ENCODE results near the gene TNNI2. TPM values are rescaled to one million over a fixed set of nuclear protein-coding genes. Genes with fewer than 3 reads are reported as not detected.

Gene TNNI2
- total RNA-seq, 2 experiments from 2014 or later = 2.5 to 14.3 TPM

- H3K9me3 ChIP-seq (ENCODE audit: low read length) = no peaks in the 10 kb centered on the region
- H4K20me1 ChIP-seq (ENCODE audit: insufficient read depth, low read length) = no peaks in the 10 kb centered on the region
- no peak for DNase-seq (ENCODE audit: low spot score)
- H2AFZ ChIP-seq (ENCODE audit: low read length) = no peak overlapping the region
- H3K36me3 ChIP-seq (ENCODE audit: insufficient read depth, low read length) = no peaks in the 10 kb centered on the region
- H3K27ac ChIP-seq (ENCODE audit: low read depth, low read length, poor library complexity, severe bottlenecking) = no peak overlapping the region
- no peak overlapping the region for H3K4me2 ChIP-seq (ENCODE audit: low read length)
- BruUV-seq (replicated peaks) = no TSS peak
- ChIA-PET POLR2A (no interaction called here), CTCF (ENCODE audit: unreplicated experiment) (interaction anchor here (0.6 kb wide), 2 partner anchors 9 to 220 kb away, joined by 4 to 6 read pairs; no protein-coding TSS in a partner anchor)
- H3K4me3 ChIP-seq (ENCODE audit: low read depth, low read length, poor library complexity, severe bottlenecking) = no peak overlapping the region
- H3K9me2 ChIP-seq (ENCODE audit: insufficient read depth, low read length) = no peaks in the 10 kb centered on the region
- H3K4me1 ChIP-seq (ENCODE audit: insufficient read depth, low read length, poor library complexity, severe bottlenecking) = no peaks in the 10 kb centered on the region
- intact Hi-C loops (cut with micrococcal nuclease; ENCODE audit: unreplicated experiment) = no loop called here
- TF ChIP-seq CTCF (conservative IDR thresholded peaks at IDR 0.05; ENCODE audit: low read length) (no peak), EZH2phosphoT487 (IDR thresholded peaks at IDR 0.05; ENCODE audit: borderline replicate concordance, low read depth, low read length) (no peak)
- H3K79me2 ChIP-seq (ENCODE audit: insufficient read depth, low read depth, low read length) = no peaks in the 10 kb centered on the region
These were observed 21.3 kb upstream of the TNNI2 start for GRCh38 chr11:1817511-1817910.

- Histone ChIP-seq H3K9me2 (ENCODE audit: insufficient read depth, low read length) (no peaks in the 10 kb centered on the region), H3K4me1 (ENCODE audit: insufficient read depth, low read length, poor library complexity, severe bottlenecking) (no peaks in the 10 kb centered on the region), H3K4me3 (ENCODE audit: low read depth, low read length, poor library complexity, severe bottlenecking) (no peak overlapping the region), H3K79me2 (ENCODE audit: insufficient read depth, low read depth, low read length) (no peaks in the 10 kb centered on the region), H3K27ac (ENCODE audit: low read depth, low read length, poor library complexity, severe bottlenecking) (no peak overlapping the region), H3K9me3 (ENCODE audit: low read length) (no peaks in the 10 kb centered on the region), H4K20me1 (ENCODE audit: insufficient read depth, low read length) (no peaks in the 10 kb centered on the region), H3K36me3 (ENCODE audit: insufficient read depth, low read length) (no peaks in the 10 kb centered on the region), H3K4me2 (ENCODE audit: low read length) (no peak overlapping the region), H2AFZ (ENCODE audit: low read length) (no peak overlapping the region)
- no TSS peak for BruUV-seq (replicated peaks)
- POLR2A ChIA-PET = no interaction called here
- CTCF ChIA-PET (ENCODE audit: unreplicated experiment) = no interaction called here
- TF ChIP-seq EZH2phosphoT487 (IDR thresholded peaks at IDR 0.05; ENCODE audit: borderline replicate concordance, low read depth, low read length) (no peak), CTCF (conservative IDR thresholded peaks at IDR 0.05; ENCODE audit: low read length) (no peak)
- intact Hi-C loops (cut with micrococcal nuclease; ENCODE audit: unreplicated experiment) = no loop called here
- no peak for DNase-seq (ENCODE audit: low spot score)
These were observed 19.7 kb upstream of the TNNI2 start for GRCh38 chr11:1819074-1819473.

GRCh38 chr11:1820463-1821325 is 18.1 kb upstream of the TNNI2 start:
- Histone ChIP-seq H3K4me3 (ENCODE audit: low read depth, low read length, poor library complexity, severe bottlenecking) (no peak overlapping the region), H3K36me3 (ENCODE audit: insufficient read depth, low read length) (no peaks in the 10 kb centered on the region), H3K4me2 (ENCODE audit: low read length) (no peak overlapping the region), H2AFZ (ENCODE audit: low read length) (no peak overlapping the region), H4K20me1 (ENCODE audit: insufficient read depth, low read length) (no peaks in the 10 kb centered on the region), H3K9me3 (ENCODE audit: low read length) (no peaks in the 10 kb centered on the region), H3K27ac (ENCODE audit: low read depth, low read length, poor library complexity, severe bottlenecking) (no peak overlapping the region), H3K9me2 (ENCODE audit: insufficient read depth, low read length) (no peaks in the 10 kb centered on the region), H3K79me2 (ENCODE audit: insufficient read depth, low read depth, low read length) (no peaks in the 10 kb centered on the region), H3K4me1 (ENCODE audit: insufficient read depth, low read length, poor library complexity, severe bottlenecking) (no peaks in the 10 kb centered on the region)
- CTCF ChIA-PET (ENCODE audit: unreplicated experiment) = no interaction called here
- no TSS peak for BruUV-seq (replicated peaks)
- no peak for TF ChIP-seq CTCF (conservative IDR thresholded peaks at IDR 0.05; ENCODE audit: low read length)
- no peak for TF ChIP-seq EZH2phosphoT487 (IDR thresholded peaks at IDR 0.05; ENCODE audit: borderline replicate concordance, low read depth, low read length)
- POLR2A ChIA-PET = no interaction called here
- DNase-seq (ENCODE audit: low spot score) = no peak
- intact Hi-C loops (cut with micrococcal nuclease; ENCODE audit: unreplicated experiment) = no loop called here

Measured in OCI-LY7 (cell line).